Measurements from ENCODE around the gene IL37. TPM values are rescaled to one million over a fixed set of nuclear protein-coding genes. Genes with fewer than 3 reads are reported as not detected.
"Not testable (repeated sequence)": the region's sequence is repeated elsewhere in the genome, so short reads cannot be mapped to it uniquely, and the experiment has no call there.

Gene IL37
- total RNA-seq, 2 experiments from 2014 or later, result 0.33 to 0.48 TPM

GRCh38 chr2:112918256-112918655 is 7.3 kb downstream of the IL37 start:
- CTCF ChIA-PET, result interaction anchor here (3.6 kb wide), 1 partner anchor 23 kb away, joined by 20 read pairs; no protein-coding TSS in a partner anchor
- no peaks in the 10 kb centered on the region for H3K27me3 Mint-ChIP-seq

GRCh38 chr2:112919086-112919485 is 8.1 kb downstream of the IL37 start:
- no peaks in the 10 kb centered on the region for H3K27me3 Mint-ChIP-seq
- ChIA-PET CTCF (no interaction called here), POLR2A (no interaction called here)
- H3K9me3 Mint-ChIP-seq, result no peaks in the 10 kb centered on the region
- H3K36me3 Mint-ChIP-seq (ENCODE audit: low read depth), result no peaks in the 10 kb centered on the region
- no peak for DNase-seq
- peaks cover 42% of the 10 kb centered on the region for H3K4me1 Mint-ChIP-seq
- no peak overlapping the region for H3K27ac Mint-ChIP-seq
- no peak overlapping the region for H3K4me3 Mint-ChIP-seq

More at GRCh38 chr2:112918256-112918655, 7.3 kb downstream of the IL37 start:
- Mint-ChIP-seq H3K4me3 (no peak overlapping the region), H3K9me3 (no peaks in the 10 kb centered on the region), H3K4me1 (peaks cover 42% of the 10 kb centered on the region), H3K27ac (peak overlapping the region; percentile 14), H3K36me3 (ENCODE audit: low read depth) (no peaks in the 10 kb centered on the region)
- POLR2A ChIA-PET, result no interaction called here
- no peak for DNase-seq

- Mint-ChIP-seq H3K27ac (peak overlapping the region; percentile 87), H3K4me3 (no peak overlapping the region), H3K27me3 (no peaks in the 10 kb centered on the region), H3K9me3 (no peaks in the 10 kb centered on the region), H3K4me1 (peaks cover 32% of the 10 kb centered on the region), H3K36me3 (ENCODE audit: low read depth) (no peaks in the 10 kb centered on the region)
- DNase-seq, result peak; percentile 63
- CTCF ChIA-PET, result interaction anchor here (0.7 to 2.1 kb wide), 3 partner anchors 17 to 36 kb away, joined by 3 to 9 read pairs (median 3); no protein-coding TSS in a partner anchor
- POLR2A ChIA-PET, result interaction anchor here (1.3 kb wide), 1 partner anchor 10 kb away, joined by 3 read pairs; no protein-coding TSS in a partner anchor
Measured at GRCh38 chr2:112920923-112921532, 10.1 kb downstream of the IL37 start.

- ChIA-PET CTCF (interaction anchor here (1.2 to 2.1 kb wide), 2 partner anchors 19 to 36 kb away, joined by 5 to 9 read pairs; no protein-coding TSS in a partner anchor), POLR2A (interaction anchor here (0.8 to 1.3 kb wide), 2 partner anchors 9 to 172 kb away, joined by 3 read pairs; no protein-coding TSS in a partner anchor)
- peaks cover 22% of the 10 kb centered on the region for H3K4me1 Mint-ChIP-seq
- no peaks in the 10 kb centered on the region for H3K27me3 Mint-ChIP-seq
- no peak overlapping the region for H3K4me3 Mint-ChIP-seq
- no peak for DNase-seq
- H3K36me3 Mint-ChIP-seq (ENCODE audit: low read depth), result no peaks in the 10 kb centered on the region
- H3K27ac Mint-ChIP-seq, result peak overlapping the region; percentile 87
- H3K9me3 Mint-ChIP-seq, result no peaks in the 10 kb centered on the region
Measured at GRCh38 chr2:112921982-112922381, 11.0 kb downstream of the IL37 start.

DNA sequence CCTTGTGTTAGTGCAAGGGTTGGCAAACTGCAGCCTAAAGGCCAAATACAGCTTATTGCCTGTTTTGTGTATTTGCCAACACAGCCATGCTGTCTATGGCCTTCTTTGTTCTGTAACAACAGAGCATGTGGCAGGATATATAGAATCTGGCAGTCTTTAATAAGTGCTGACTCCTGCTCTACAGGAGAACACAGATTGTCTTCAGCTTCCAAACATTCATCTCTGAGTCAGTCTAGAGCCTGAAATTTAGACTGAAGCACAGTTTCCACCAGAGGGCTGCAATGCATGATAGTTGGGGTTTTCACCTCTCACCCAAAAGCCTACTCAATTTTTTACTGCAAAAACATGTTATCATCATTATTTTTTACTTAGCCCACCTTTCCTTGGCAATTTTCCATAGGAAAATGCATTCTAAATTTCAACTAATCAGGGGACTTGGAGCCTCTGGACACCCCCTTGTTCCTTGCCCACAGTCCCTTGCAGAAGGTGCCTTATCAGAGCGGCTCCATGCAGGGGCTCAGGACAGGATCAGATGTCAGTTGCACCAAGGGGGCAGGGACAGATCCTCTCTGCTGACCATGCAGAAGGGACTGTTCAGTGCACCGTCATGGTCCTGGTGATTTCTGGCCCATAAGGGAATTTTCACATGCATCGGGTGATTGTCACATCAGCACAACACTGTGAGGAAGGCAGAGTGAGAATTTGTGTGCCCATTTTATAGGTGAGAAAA is 12.4 kb downstream of the IL37 start:
- no peaks in the 10 kb centered on the region for H3K9me3 Mint-ChIP-seq
- H3K27me3 Mint-ChIP-seq, result peaks cover 2% of the 10 kb centered on the region
- H3K4me1 Mint-ChIP-seq, result peaks cover 19% of the 10 kb centered on the region
- H3K36me3 Mint-ChIP-seq (ENCODE audit: low read depth), result no peaks in the 10 kb centered on the region
- POLR2A ChIA-PET, result no interaction called here
- CTCF ChIA-PET, result interaction anchor here (1.2 to 2.2 kb wide), 2 partner anchors 18 to 38 kb away, joined by 5 to 11 read pairs; no protein-coding TSS in a partner anchor
- H3K27ac Mint-ChIP-seq, result no peak overlapping the region
- no peak overlapping the region for H3K4me3 Mint-ChIP-seq
- no peak for DNase-seq

DNA sequence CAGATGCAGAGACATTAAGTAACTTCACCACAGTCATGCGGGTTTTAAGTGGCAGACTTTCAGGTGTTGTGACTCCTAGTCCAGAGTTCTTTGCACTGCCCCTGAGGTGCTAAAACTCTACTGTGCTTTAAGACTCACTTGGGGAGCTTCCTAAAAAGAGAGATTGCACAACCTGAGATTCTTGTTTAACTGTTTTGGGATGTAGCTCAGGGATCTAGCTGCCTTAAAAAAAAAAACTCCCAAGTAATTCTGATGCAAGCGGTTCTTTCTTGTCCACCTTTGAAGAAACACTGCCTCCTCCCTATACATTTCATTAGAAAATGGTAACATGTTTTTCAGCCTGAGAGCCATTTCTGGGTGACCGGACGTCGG is 13.0 kb downstream of the IL37 start:
- DNase-seq, result no peak
- Mint-ChIP-seq H3K27me3 (peaks cover 2% of the 10 kb centered on the region), H3K4me3 (no peak overlapping the region), H3K36me3 (ENCODE audit: low read depth) (no peaks in the 10 kb centered on the region), H3K9me3 (no peaks in the 10 kb centered on the region), H3K4me1 (peaks cover 19% of the 10 kb centered on the region), H3K27ac (no peak overlapping the region)
- POLR2A ChIA-PET, result no interaction called here
- CTCF ChIA-PET, result interaction anchor here (2.2 kb wide), 1 partner anchor 17 kb away, joined by 11 read pairs; no protein-coding TSS in a partner anchor

DNA sequence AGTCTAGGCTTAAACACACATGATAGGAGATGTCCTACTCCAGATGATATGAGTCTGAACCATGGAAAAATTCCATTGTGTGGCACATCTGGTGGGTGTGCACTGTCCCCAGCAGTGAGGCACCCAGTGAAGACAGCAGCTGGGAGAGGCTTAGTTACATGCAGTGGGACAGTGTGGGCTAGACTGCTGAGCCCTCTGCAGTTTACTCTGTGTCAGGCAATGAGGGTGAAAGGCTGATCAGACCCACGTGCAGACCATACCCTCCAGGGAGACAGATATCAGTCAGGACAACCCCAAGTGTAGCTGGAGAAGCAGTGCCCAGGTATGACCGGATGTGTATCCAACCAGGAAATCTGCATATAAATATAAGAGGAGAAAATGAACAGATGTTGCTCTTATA is 13.4 kb downstream of the IL37 start:
- Mint-ChIP-seq H3K4me3 (no peak overlapping the region), H3K27ac (no peak overlapping the region), H3K4me1 (peaks cover 19% of the 10 kb centered on the region), H3K9me3 (no peaks in the 10 kb centered on the region), H3K27me3 (peaks cover 2% of the 10 kb centered on the region), H3K36me3 (ENCODE audit: low read depth) (no peaks in the 10 kb centered on the region)
- no peak for DNase-seq
- ChIA-PET POLR2A (interaction anchor here (1.2 kb wide), 1 partner anchor 9 kb away, joined by 3 read pairs; no protein-coding TSS in a partner anchor), CTCF (interaction anchor here (0.8 to 2.2 kb wide), 2 partner anchors 17 to 39 kb away, joined by 3 to 11 read pairs; no protein-coding TSS in a partner anchor)

DNA sequence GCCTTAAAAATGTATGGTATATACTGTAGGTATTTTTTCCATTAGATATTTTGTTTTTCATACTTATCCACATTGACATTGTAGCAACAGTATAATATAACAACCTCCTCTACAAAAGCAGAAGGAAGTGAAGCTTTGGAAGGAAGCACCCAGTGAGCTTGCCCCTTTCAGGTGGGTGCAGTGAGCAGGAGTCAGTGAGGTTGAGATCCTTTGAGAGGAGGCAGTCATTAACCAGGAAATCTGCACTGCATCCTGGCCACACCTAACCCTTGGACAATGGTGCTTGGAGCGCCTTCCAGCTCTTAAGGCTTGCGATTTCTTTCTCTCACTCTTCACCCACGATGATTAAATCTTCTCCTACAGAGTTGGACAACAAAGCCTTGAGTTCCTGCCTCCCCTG is 13.9 kb downstream of the IL37 start:
- no peak overlapping the region for H3K27ac Mint-ChIP-seq
- no peaks in the 10 kb centered on the region for H3K9me3 Mint-ChIP-seq
- ChIA-PET CTCF (interaction anchor here (0.8 to 2.2 kb wide), 2 partner anchors 17 to 39 kb away, joined by 3 to 11 read pairs; no protein-coding TSS in a partner anchor), POLR2A (interaction anchor here (1.0 to 1.2 kb wide), 3 partner anchors 10 to 175 kb away, joined by 3 to 4 read pairs (median 3); no protein-coding TSS in a partner anchor)
- H3K27me3 Mint-ChIP-seq, result peaks cover 2% of the 10 kb centered on the region
- H3K4me1 Mint-ChIP-seq, result peaks cover 19% of the 10 kb centered on the region
- H3K4me3 Mint-ChIP-seq, result no peak overlapping the region
- no peaks in the 10 kb centered on the region for H3K36me3 Mint-ChIP-seq (ENCODE audit: low read depth)
- DNase-seq, result no peak

- Mint-ChIP-seq H3K27ac (no peak overlapping the region), H3K9me3 (no peaks in the 10 kb centered on the region), H3K4me1 (peaks cover 3% of the 10 kb centered on the region), H3K27me3 (peaks cover 2% of the 10 kb centered on the region), H3K36me3 (ENCODE audit: low read depth) (no peaks in the 10 kb centered on the region), H3K4me3 (no peak overlapping the region)
- CTCF ChIA-PET, result interaction anchor here (3.0 kb wide), 1 partner anchor 15 kb away, joined by 19 read pairs; no protein-coding TSS in a partner anchor
- POLR2A ChIA-PET, result no interaction called here
- no peak for DNase-seq
Measured at GRCh38 chr2:112926707-112927106, 15.7 kb downstream of the IL37 start.

DNA sequence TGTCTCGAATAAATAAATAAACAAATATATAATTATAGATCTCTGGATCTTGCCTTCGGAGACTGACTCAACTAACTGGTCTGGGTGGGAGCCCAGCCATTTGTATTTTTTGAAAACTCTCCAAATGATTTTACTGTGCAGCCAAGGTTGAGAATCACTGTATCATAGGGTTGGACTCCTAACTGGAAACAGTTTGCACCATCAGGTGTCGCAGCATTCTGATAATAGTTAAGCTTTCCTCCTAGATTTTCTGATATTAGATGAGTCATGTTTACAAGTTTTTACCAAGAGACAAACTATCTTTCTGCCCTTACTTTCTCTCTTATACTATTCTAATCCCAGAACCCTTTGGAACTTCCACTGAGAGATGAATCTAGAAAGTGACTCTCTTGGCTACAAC is 16.8 kb downstream of the IL37 start:
- CTCF ChIA-PET, result interaction anchor here (3.0 kb wide), 1 partner anchor 14 kb away, joined by 19 read pairs; no protein-coding TSS in a partner anchor
- no peak for DNase-seq
- Mint-ChIP-seq H3K9me3 (no peaks in the 10 kb centered on the region), H3K4me1 (no peaks in the 10 kb centered on the region), H3K36me3 (ENCODE audit: low read depth) (no peaks in the 10 kb centered on the region), H3K27me3 (peaks cover 2% of the 10 kb centered on the region), H3K27ac (no peak overlapping the region), H3K4me3 (no peak overlapping the region)
- POLR2A ChIA-PET, result no interaction called here

DNA sequence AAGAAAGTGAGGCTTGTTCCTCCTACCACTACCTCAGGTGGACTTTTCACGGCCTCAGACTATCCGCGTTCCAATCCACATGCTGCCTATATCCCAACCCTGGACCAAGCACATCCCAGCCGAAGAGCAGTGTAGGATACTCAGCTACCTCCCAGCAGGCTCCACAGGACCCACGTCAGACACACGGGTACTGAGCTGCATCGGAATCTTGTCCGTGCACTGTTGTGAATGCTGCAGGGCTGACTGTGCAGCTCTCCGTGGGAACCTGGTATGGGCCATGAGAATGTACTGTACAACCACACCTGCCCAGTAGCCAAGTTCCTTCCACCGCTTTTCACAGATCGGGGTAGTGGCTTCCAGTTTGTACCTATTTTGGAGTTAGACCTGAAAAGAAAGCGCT is 22.3 kb downstream of the IL37 start:
- H3K4me1 Mint-ChIP-seq, result peaks cover 15% of the 10 kb centered on the region
- no peaks in the 10 kb centered on the region for H3K9me3 Mint-ChIP-seq
- ChIA-PET CTCF (no interaction called here), POLR2A (no interaction called here)
- H3K27me3 Mint-ChIP-seq, result peaks cover 4% of the 10 kb centered on the region
- H3K36me3 Mint-ChIP-seq (ENCODE audit: low read depth), result no peaks in the 10 kb centered on the region
- no peak for DNase-seq
- H3K4me3 Mint-ChIP-seq, result no peak overlapping the region
- no peak overlapping the region for H3K27ac Mint-ChIP-seq

DNA sequence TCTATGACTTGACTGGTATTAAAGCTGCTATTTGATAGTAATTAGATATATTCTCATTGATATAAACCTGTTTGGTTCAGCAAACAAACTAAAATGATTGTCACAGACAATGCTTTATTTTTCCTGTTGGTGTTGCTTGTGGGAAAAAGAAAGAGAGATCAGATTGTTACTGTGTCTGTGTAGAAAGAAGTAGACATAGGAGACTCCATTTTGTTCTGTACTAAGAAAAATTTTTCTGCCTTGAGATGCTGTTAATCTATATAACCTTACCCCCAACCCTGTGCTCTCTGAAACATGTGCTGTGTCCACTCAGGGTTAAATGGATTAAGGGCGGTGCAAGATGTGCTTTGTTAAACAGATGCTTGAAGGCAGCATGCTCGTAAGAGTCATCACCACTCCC is 23.2 kb downstream of the IL37 start:
- H3K9me3 Mint-ChIP-seq; H3K36me3 Mint-ChIP-seq (ENCODE audit: low read depth); H3K27me3 Mint-ChIP-seq; H3K4me3 Mint-ChIP-seq; H3K27ac Mint-ChIP-seq; DNase-seq; CTCF ChIA-PET; POLR2A ChIA-PET: not testable (repeated sequence)
- H3K4me1 Mint-ChIP-seq, result peaks cover 15% of the 10 kb centered on the region

- ChIA-PET CTCF (no interaction called here), POLR2A (no interaction called here)
- H3K4me3 Mint-ChIP-seq, result no peak overlapping the region
- peaks cover 5% of the 10 kb centered on the region for H3K27me3 Mint-ChIP-seq
- no peaks in the 10 kb centered on the region for H3K36me3 Mint-ChIP-seq (ENCODE audit: low read depth)
- no peak for DNase-seq
- no peaks in the 10 kb centered on the region for H3K9me3 Mint-ChIP-seq
- peak overlapping the region; percentile 89 for H3K27ac Mint-ChIP-seq
- peaks cover 17% of the 10 kb centered on the region for H3K4me1 Mint-ChIP-seq
Measured at GRCh38 chr2:112936927-112937232, 25.9 kb downstream of the IL37 start.
